SU-DHL-6 (cell line): ENCODE results near the gene SYTL5.
"Not testable (repeated sequence)": the region's sequence is repeated elsewhere in the genome, so short reads cannot be mapped to it uniquely, and the experiment has no call there.

Source experiments
- H2AFZ ChIP-seq: fragments of 200-600 bp; sonication (generic); 2 replicates; pipeline ENCODE4 v1.6.1; 2014; ENCODE audit warnings: low read depth, mild to moderate bottlenecking, moderate library complexity, mixed read lengths, antibody characterized with exemption, low read length; ENCODE audit not compliant: severe bottlenecking
- H3F3A ChIP-seq: fragments of 200-600 bp; shearing (Covaris generic); 2 replicates; pipeline ENCODE4 v1.6.0; 2016; ENCODE audit warnings: antibody characterized with exemption, mild to moderate bottlenecking; ENCODE audit not compliant: insufficient read depth
- H3K27ac ChIP-seq: fragments of 200-600 bp; sonication (generic); 2 replicates; pipeline ENCODE4 v1.5.1; 2016; ENCODE audit warnings: low read depth, mild to moderate bottlenecking, low read length, moderate library complexity, mixed read lengths
- H3K27me3 ChIP-seq: fragments of 200-600 bp; sonication (generic), shearing (Covaris generic); 2 replicates; pipeline ENCODE4 v1.6.0; 2014; ENCODE audit warnings: mild to moderate bottlenecking, low read length
- H3K36me3 ChIP-seq: fragments of 200-600 bp; sonication (generic); 2 replicates; pipeline ENCODE4 v1.6.1; 2014; ENCODE audit warnings: mild to moderate bottlenecking, low read length, mixed read lengths
- H3K4me2 ChIP-seq: fragments of 300-600, 200-600 bp; shearing (Covaris generic), sonication (generic); 2 replicates; pipeline ENCODE4 v1.6.0; 2014; ENCODE audit warnings: low read length, low read depth, mild to moderate bottlenecking; ENCODE audit not compliant: poor library complexity, severe bottlenecking
- H3K4me3 ChIP-seq: fragments of 200-600 bp; sonication (generic); 2 replicates; pipeline ENCODE4 v1.5.1; 2014; ENCODE audit warnings: antibody characterized with exemption, low read length, mild to moderate bottlenecking, mixed read lengths; ENCODE audit not compliant: insufficient read depth, poor library complexity, severe bottlenecking
- H3K79me2 ChIP-seq: fragments of 200-600 bp; sonication (generic); 2 replicates; pipeline ENCODE4 v1.6.1; 2014; ENCODE audit warnings: mild to moderate bottlenecking, low read length, moderate library complexity; ENCODE audit not compliant: insufficient read depth
- H3K9ac ChIP-seq: fragments of 200-600 bp; sonication (generic); 2 replicates; pipeline ENCODE4 v1.7.0; 2014; ENCODE audit warnings: mild to moderate bottlenecking, low read length
- H3K9me2 ChIP-seq: fragments of 200-600 bp; sonication (generic); replicated peaks from 2 replicates; pipeline ENCODE4 v1.6.1; 2014; ENCODE audit warnings: low read length; ENCODE audit not compliant: insufficient read depth
- H3K9me3 ChIP-seq: fragments of 200-600 bp; sonication (generic); 2 replicates; pipeline ENCODE4 v1.6.1; 2014; ENCODE audit warnings: low read length, mixed read lengths; ENCODE audit not compliant: insufficient read depth
- H4K20me1 ChIP-seq: fragments of 200-600 bp; sonication (generic); 2 replicates; pipeline ENCODE4 v1.6.1; 2014; ENCODE audit warnings: low read depth, mild to moderate bottlenecking, antibody characterized with exemption, low read length, moderate library complexity, mixed read lengths
- CTCF ChIP-seq: fragments of 200-600 bp; sonication (generic); IDR thresholded peaks from one replicate; pipeline ENCODE4 v1.5.1; 2017; ENCODE audit warnings: antibody characterized with exemption, mild to moderate bottlenecking, low read length, moderate library complexity; ENCODE audit not compliant: insufficient read depth, poor library complexity, severe bottlenecking
- EZH2phosphoT487 ChIP-seq: fragments of 200-600 bp; sonication (generic), shearing (Covaris generic); conservative IDR thresholded peaks from 2 replicates; pipeline ENCODE4 v1.6.1; 2018; ENCODE audit warnings: mild to moderate bottlenecking, antibody characterized with exemption, low read length, moderate library complexity, mixed read lengths

SYTL5 gene

GRCh38 chrX:37989304-37989703, 17.0 kb upstream of the SYTL5 start:
- Histone ChIP-seq H3K36me3 (no peaks in the 10 kb centered on the region), H3K9me2 (no peaks in the 10 kb centered on the region), H3K27me3 (no peaks in the 10 kb centered on the region), H3K27ac (no peak overlapping the region), H3K9ac (no peak overlapping the region), H3K4me2 (no peak overlapping the region), H3K9me3 (no peaks in the 10 kb centered on the region), H4K20me1 (no peaks in the 10 kb centered on the region), H3K4me3 (no peak overlapping the region), H3F3A (no peaks in the 10 kb centered on the region), H2AFZ (no peak overlapping the region), H3K79me2 (no peaks in the 10 kb centered on the region)
- no peak for TF ChIP-seq EZH2phosphoT487
- TF ChIP-seq CTCF: no peak

GRCh38 chrX:37991303-37991702, 15.1 kb upstream of the SYTL5 start:
- H3K9ac ChIP-seq, H3K9me2 ChIP-seq, H3K27ac ChIP-seq, H3K79me2 ChIP-seq, H2AFZ ChIP-seq, H3K9me3 ChIP-seq, H4K20me1 ChIP-seq, H3K4me2 ChIP-seq, H3K4me3 ChIP-seq, H3F3A ChIP-seq, H3K36me3 ChIP-seq, H3K27me3 ChIP-seq: not testable (repeated sequence)

- TF ChIP-seq CTCF (no peak), EZH2phosphoT487 (no peak)
- no peaks in the 10 kb centered on the region for H3K27me3 ChIP-seq
- H3K9ac ChIP-seq: no peak overlapping the region
- no peaks in the 10 kb centered on the region for H3K36me3 ChIP-seq
- H3K4me3 ChIP-seq: no peak overlapping the region
- H3K9me2 ChIP-seq: no peaks in the 10 kb centered on the region
- no peaks in the 10 kb centered on the region for H4K20me1 ChIP-seq
- no peaks in the 10 kb centered on the region for H3K9me3 ChIP-seq
- H3K79me2 ChIP-seq: no peaks in the 10 kb centered on the region
- H3K4me2 ChIP-seq: no peak overlapping the region
- H2AFZ ChIP-seq: no peak overlapping the region
- no peak overlapping the region for H3K27ac ChIP-seq
- H3F3A ChIP-seq: no peaks in the 10 kb centered on the region
Observed at GRCh38 chrX:37993176-37993575, 13.2 kb upstream of the SYTL5 start.

GRCh38 chrX:37993837-37994619, 12.3 kb upstream of the SYTL5 start:
- no peak for TF ChIP-seq EZH2phosphoT487

More at GRCh38 chrX:37993837-37994619, 12.3 kb upstream of the SYTL5 start:
- no peak overlapping the region for H3K9ac ChIP-seq
- no peaks in the 10 kb centered on the region for H3K9me3 ChIP-seq
- no peak overlapping the region for H3K4me2 ChIP-seq
- no peaks in the 10 kb centered on the region for H3K27me3 ChIP-seq
- no peak overlapping the region for H2AFZ ChIP-seq
- H3K4me3 ChIP-seq: no peak overlapping the region
- no peaks in the 10 kb centered on the region for H3K36me3 ChIP-seq
- H3F3A ChIP-seq: no peaks in the 10 kb centered on the region
- H3K9me2 ChIP-seq: no peaks in the 10 kb centered on the region
- no peaks in the 10 kb centered on the region for H4K20me1 ChIP-seq
- H3K79me2 ChIP-seq: no peaks in the 10 kb centered on the region
- H3K27ac ChIP-seq: no peak overlapping the region
